CD4-positive, alpha-beta T cell treated with Interleukin-10 for 1 hour (primary cell): ENCODE results near the gene HOXA7.

Experiments used
- DNase-seq: peaks from one replicate; pipeline ENCODE4 v3.0.0-alpha.2; 2020

The HOXA7 gene

DNA sequence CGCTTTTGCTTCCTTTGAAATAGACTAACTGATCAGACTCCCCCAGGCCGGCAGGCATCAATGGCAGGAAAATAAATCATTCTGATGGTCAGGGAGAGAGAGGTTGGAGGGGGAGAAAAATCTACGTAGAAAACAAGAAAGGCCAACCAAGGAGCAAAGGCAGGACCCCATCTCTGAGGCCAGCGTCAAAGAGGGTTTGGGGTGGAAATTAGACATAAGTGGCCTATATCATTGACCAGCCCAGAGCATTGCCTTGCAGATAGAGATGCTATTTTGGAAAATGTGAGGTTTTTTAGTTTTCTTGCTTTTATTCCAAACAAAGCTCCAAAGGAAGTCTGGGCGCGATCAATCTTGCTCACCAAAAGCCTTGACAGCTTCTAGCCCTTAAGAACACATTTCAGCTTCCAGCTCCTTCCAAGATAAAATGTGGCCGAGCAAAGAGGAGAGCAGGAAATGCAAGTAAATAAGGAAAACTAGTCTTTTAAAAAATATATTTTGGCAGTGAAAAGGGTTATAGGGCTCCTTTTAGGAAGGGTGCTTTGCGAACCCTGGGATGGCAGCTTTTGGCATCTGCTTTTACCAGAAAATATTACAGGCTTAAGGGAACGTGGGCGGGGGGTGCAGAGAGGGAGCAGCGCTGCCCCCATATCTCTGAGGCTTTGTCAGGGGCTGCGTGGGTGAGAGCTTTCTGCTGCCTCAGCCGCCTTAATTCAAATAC, 52.0 kb downstream of the HOXA7 start:
- no peak for DNase-seq
